MM.1S (cell line): ENCODE data around the gene GPX4.

Source experiments
- EZH2 ChIP-seq: fragments of 300-600 bp; sonication (generic); optimal IDR thresholded peaks from 2 replicates; pipeline ENCODE3; 2017; ENCODE audit warnings: low read depth, mild to moderate bottlenecking, antibody characterized with exemption, low read length, mixed read lengths
- TF ChIP-seq, protein P1 (sequence below): fragments of 300-600 bp; sonication (generic); IDR thresholded peaks from 2 replicates; pipeline ENCODE4 v1.5.1; 2016; ENCODE audit warnings: antibody characterized with exemption, low read length, mixed read lengths

GRCh38 chr19:1134431-1134830 is 30.6 kb downstream of the GPX4 start:
- TF ChIP-seq, protein P1, sequence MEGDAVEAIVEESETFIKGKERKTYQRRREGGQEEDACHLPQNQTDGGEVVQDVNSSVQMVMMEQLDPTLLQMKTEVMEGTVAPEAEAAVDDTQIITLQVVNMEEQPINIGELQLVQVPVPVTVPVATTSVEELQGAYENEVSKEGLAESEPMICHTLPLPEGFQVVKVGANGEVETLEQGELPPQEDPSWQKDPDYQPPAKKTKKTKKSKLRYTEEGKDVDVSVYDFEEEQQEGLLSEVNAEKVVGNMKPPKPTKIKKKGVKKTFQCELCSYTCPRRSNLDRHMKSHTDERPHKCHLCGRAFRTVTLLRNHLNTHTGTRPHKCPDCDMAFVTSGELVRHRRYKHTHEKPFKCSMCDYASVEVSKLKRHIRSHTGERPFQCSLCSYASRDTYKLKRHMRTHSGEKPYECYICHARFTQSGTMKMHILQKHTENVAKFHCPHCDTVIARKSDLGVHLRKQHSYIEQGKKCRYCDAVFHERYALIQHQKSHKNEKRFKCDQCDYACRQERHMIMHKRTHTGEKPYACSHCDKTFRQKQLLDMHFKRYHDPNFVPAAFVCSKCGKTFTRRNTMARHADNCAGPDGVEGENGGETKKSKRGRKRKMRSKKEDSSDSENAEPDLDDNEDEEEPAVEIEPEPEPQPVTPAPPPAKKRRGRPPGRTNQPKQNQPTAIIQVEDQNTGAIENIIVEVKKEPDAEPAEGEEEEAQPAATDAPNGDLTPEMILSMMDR = no peak
- no peak for TF ChIP-seq EZH2
